HG03064 (cell line): ENCODE results near the gene CH25H.
A peak's percentile ranks its signal among the peaks of the same experiment; 100 is the strongest.
"Not testable (repeated sequence)": the region's sequence is repeated elsewhere in the genome, so short reads cannot be mapped to it uniquely, and the experiment has no call there.

Experiments used
- ATAC-seq: cut with Tn5 transposase; IDR thresholded peaks from one replicate; pipeline ENCODE4 v1.9.1; 2021; ENCODE audit warnings: low read depth; ENCODE audit not compliant: unreplicated experiment

Gene CH25H

GRCh38 chr10:89204621-89205185, 2.4 kb downstream of the CH25H start:
- no peak for ATAC-seq

GRCh38 chr10:89203237-89203636, 3.9 kb downstream of the CH25H start:
- ATAC-seq: no peak

GRCh38 chr10:89202033-89202425, 5.1 kb downstream of the CH25H start:
- no peak for ATAC-seq

- no peak for ATAC-seq
These were observed 5.6 kb downstream of the CH25H start for GRCh38 chr10:89201345-89202032.

GRCh38 chr10:89197473-89197872, 9.6 kb downstream of the CH25H start:
- ATAC-seq: no peak

- not testable (repeated sequence) for ATAC-seq
These were observed 15.8 kb downstream of the CH25H start for GRCh38 chr10:89191301-89191700.

GRCh38 chr10:89189211-89189734, 17.8 kb downstream of the CH25H start:
- no peak for ATAC-seq

- ATAC-seq: no peak
These were observed 21.5 kb downstream of the CH25H start for GRCh38 chr10:89185658-89186057.

GRCh38 chr10:89184638-89185037, 22.5 kb downstream of the CH25H start:
- no peak for ATAC-seq

- ATAC-seq: no peak
These were observed 23.5 kb downstream of the CH25H start for GRCh38 chr10:89183571-89183970.

- no peak for ATAC-seq
These were observed 24.2 kb downstream of the CH25H start for GRCh38 chr10:89182894-89183293.

- ATAC-seq: no peak
These were observed 31.3 kb downstream of the CH25H start for GRCh38 chr10:89175816-89176215.

GRCh38 chr10:89173075-89173474, 34.0 kb downstream of the CH25H start:
- ATAC-seq: no peak

GRCh38 chr10:89171996-89172395, 35.1 kb downstream of the CH25H start:
- no peak for ATAC-seq

GRCh38 chr10:89171263-89171872, 35.7 kb downstream of the CH25H start:
- no peak for ATAC-seq

- not testable (repeated sequence) for ATAC-seq
These were observed 38.7 kb downstream of the CH25H start for GRCh38 chr10:89168354-89168900.

GRCh38 chr10:89167915-89168314, 39.2 kb downstream of the CH25H start:
- no peak for ATAC-seq

GRCh38 chr10:89165923-89166322, 41.2 kb downstream of the CH25H start:
- ATAC-seq: no peak

- no peak for ATAC-seq
These were observed 42.2 kb downstream of the CH25H start for GRCh38 chr10:89164920-89165319.

- ATAC-seq: peak; percentile 30
These were observed 43.0 kb downstream of the CH25H start for GRCh38 chr10:89164080-89164479.

- peak; percentile 99 for ATAC-seq
These were observed 43.7 kb downstream of the CH25H start for GRCh38 chr10:89163265-89163995.
